PC-9 (cell line): Measurements from ENCODE around the gene FAM120C. TPM values are rescaled to one million over a fixed set of nuclear protein-coding genes. Genes with fewer than 3 reads are reported as not detected.
A peak's percentile ranks its signal among the peaks of the same experiment; 100 is the strongest.

Experiments used
- BruUV-seq: library from RNA; stranded (reverse); fragments of 400-500 nt; replicated peaks from 2 replicates; lab custom pipeline; 2021; lab: Mats Ljungman, UMichigan
- CTCF ChIA-PET: fragments of 300-600 bp; sonication (Branson Sonifier 250); formaldehyde crosslinking; loops from one replicate; lab custom pipeline; 2022; ENCODE audit warnings: antibody characterized with exemption; lab: Charles Lee
- POLR2A ChIA-PET: fragments of 300-600 bp; sonication (Branson Sonifier 250); formaldehyde crosslinking; loops from one replicate; lab custom pipeline; 2022; ENCODE audit warnings: antibody characterized with exemption; ENCODE audit not compliant: unreplicated experiment; lab: Charles Lee
- DNase-seq, 2 experiments: peaks; one replicate each; pipeline versions ENCODE4 v3.0.0 to v3.0.0-alpha.2; 2015 to 2022; ENCODE audit warnings: mixed read lengths in 1 of 2
- H2AFZ ChIP-seq: fragments of 200-600 bp; sonication (generic); 2 replicates; pipeline ENCODE4 v1.8.1; 2017; ENCODE audit warnings: antibody characterized with exemption
- H3F3A ChIP-seq: fragments of 200-600 bp; sonication (generic); 2 replicates; pipeline ENCODE4 v1.8.1; 2017; ENCODE audit warnings: antibody characterized with exemption, mild to moderate bottlenecking, low read depth; ENCODE audit not compliant: insufficient read depth
- H3K27ac ChIP-seq: fragments of 200-600 bp; sonication (generic); 2 replicates; pipeline ENCODE4 v1.6.1; 2016; ENCODE audit warnings: mixed run types
- H3K27me3 ChIP-seq: fragments of 200-600 bp; sonication (generic); 2 replicates; pipeline ENCODE4 v1.6.1; 2016; ENCODE audit warnings: low read depth, mixed run types; ENCODE audit not compliant: insufficient read depth
- H3K36me3 ChIP-seq: fragments of 200-600 bp; sonication (generic); 2 replicates; pipeline ENCODE4 v1.6.1; 2016; ENCODE audit warnings: low read depth, mixed run types
- H3K4me1 ChIP-seq: fragments of 200-600 bp; sonication (generic); replicated peaks from 2 replicates; pipeline ENCODE4 v1.6.1; 2016; ENCODE audit warnings: mixed run types; ENCODE audit not compliant: insufficient read depth
- H3K4me2 ChIP-seq: fragments of 200-600 bp; sonication (generic); 2 replicates; pipeline ENCODE4 v1.6.1; 2017; ENCODE audit warnings: mixed run types
- H3K4me3 ChIP-seq: fragments of 200-600 bp; sonication (generic); 2 replicates; pipeline ENCODE4 v1.6.1; 2016; ENCODE audit warnings: mixed run types
- H3K79me2 ChIP-seq: fragments of 200-600 bp; sonication (generic); 2 replicates; pipeline ENCODE4 v1.6.1; 2017; ENCODE audit warnings: low read depth, mixed run types
- H3K9me2 ChIP-seq: fragments of 200-600 bp; sonication (generic); 2 replicates; pipeline ENCODE4 v1.8.1; 2017; ENCODE audit warnings: mild to moderate bottlenecking; ENCODE audit not compliant: insufficient read depth
- H3K9me3 ChIP-seq: fragments of 200-600 bp; sonication (generic); 2 replicates; pipeline ENCODE4 v1.8.1; 2016; ENCODE audit warnings: low read depth; ENCODE audit not compliant: insufficient read depth
- H4K20me1 ChIP-seq: fragments of 200-600 bp; sonication (generic); 2 replicates; pipeline ENCODE4 v1.8.1; 2017; ENCODE audit not compliant: insufficient read depth
- EZH2 ChIP-seq: fragments of 200-600 bp; sonication (generic); IDR thresholded peaks from 2 replicates; pipeline ENCODE4 v1.8.0; 2017; ENCODE audit warnings: antibody characterized with exemption, low read depth
- intact Hi-C: fragments of 100-400 bp; cut with micrococcal nuclease; formaldehyde crosslinking; loops from one replicate; pipeline ENCODE4 v1.10.0; 2022; ENCODE audit not compliant: unreplicated experiment
- total RNA-seq: library from RNA; stranded (reverse); gene quantifications from 2 replicates; pipeline ENCODE4 v1.2.3, GENCODE V29; 2021
- TF ChIP-seq, protein P1 (sequence below): fragments of 200-600 bp; sonication (generic); conservative IDR thresholded peaks from 2 replicates; pipeline ENCODE4 v1.6.1; 2017; ENCODE audit warnings: mixed run types, antibody characterized with exemption, mild to moderate bottlenecking, moderate library complexity

The FAM120C gene
- total RNA-seq, 1 experiment from 2014 or later: 21.6 TPM

GRCh38 chrX:54048412-54048811 is 134.6 kb downstream of the FAM120C start:
- no peak for DNase-seq
- intact Hi-C loops: no loop called here
- TF ChIP-seq EZH2: no peak
- TF ChIP-seq, protein P1, sequence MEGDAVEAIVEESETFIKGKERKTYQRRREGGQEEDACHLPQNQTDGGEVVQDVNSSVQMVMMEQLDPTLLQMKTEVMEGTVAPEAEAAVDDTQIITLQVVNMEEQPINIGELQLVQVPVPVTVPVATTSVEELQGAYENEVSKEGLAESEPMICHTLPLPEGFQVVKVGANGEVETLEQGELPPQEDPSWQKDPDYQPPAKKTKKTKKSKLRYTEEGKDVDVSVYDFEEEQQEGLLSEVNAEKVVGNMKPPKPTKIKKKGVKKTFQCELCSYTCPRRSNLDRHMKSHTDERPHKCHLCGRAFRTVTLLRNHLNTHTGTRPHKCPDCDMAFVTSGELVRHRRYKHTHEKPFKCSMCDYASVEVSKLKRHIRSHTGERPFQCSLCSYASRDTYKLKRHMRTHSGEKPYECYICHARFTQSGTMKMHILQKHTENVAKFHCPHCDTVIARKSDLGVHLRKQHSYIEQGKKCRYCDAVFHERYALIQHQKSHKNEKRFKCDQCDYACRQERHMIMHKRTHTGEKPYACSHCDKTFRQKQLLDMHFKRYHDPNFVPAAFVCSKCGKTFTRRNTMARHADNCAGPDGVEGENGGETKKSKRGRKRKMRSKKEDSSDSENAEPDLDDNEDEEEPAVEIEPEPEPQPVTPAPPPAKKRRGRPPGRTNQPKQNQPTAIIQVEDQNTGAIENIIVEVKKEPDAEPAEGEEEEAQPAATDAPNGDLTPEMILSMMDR: no peak
- ChIA-PET POLR2A (no interaction called here), CTCF (no interaction called here)
- no TSS peak for BruUV-seq
- Histone ChIP-seq H3K27ac (no peak overlapping the region), H3F3A (peaks cover 5% of the 10 kb centered on the region; the same call in 1 of the 2 replicates), H3K4me2 (no peak overlapping the region), H3K36me3 (no peaks in the 10 kb centered on the region), H4K20me1 (no peaks in the 10 kb centered on the region), H3K4me1 (peaks cover 17% of the 10 kb centered on the region), H3K79me2 (peaks cover 3% of the 10 kb centered on the region; the same call in 1 of the 2 replicates), H3K9me2 (no peaks in the 10 kb centered on the region), H3K27me3 (no peaks in the 10 kb centered on the region), H2AFZ (no peak overlapping the region), H3K9me3 (no peaks in the 10 kb centered on the region), H3K4me3 (no peak overlapping the region)

GRCh38 chrX:54045563-54046228 is 137.4 kb downstream of the FAM120C start:
- no peaks in the 10 kb centered on the region for H3K9me2 ChIP-seq
- no peak for DNase-seq
- H3F3A ChIP-seq: peaks cover 5% of the 10 kb centered on the region; the same call in 1 of the 2 replicates
- ChIA-PET POLR2A (no interaction called here), CTCF (no interaction called here)
- peak overlapping the region; percentile 62; the same call in 1 of the 2 replicates for H3K4me3 ChIP-seq
- no peak for TF ChIP-seq EZH2
- TF ChIP-seq, protein P1: no peak
- no peaks in the 10 kb centered on the region for H3K36me3 ChIP-seq
- H3K9me3 ChIP-seq: no peaks in the 10 kb centered on the region
- H3K4me2 ChIP-seq: peak overlapping the region; percentile 92
- peak overlapping the region; percentile 98 for H3K27ac ChIP-seq
- peaks cover 19% of the 10 kb centered on the region for H3K79me2 ChIP-seq
- no peaks in the 10 kb centered on the region for H3K27me3 ChIP-seq
- intact Hi-C loops: no loop called here
- H4K20me1 ChIP-seq: no peaks in the 10 kb centered on the region
- peaks cover 17% of the 10 kb centered on the region for H3K4me1 ChIP-seq
- no TSS peak for BruUV-seq
- H2AFZ ChIP-seq: no peak overlapping the region

DNA sequence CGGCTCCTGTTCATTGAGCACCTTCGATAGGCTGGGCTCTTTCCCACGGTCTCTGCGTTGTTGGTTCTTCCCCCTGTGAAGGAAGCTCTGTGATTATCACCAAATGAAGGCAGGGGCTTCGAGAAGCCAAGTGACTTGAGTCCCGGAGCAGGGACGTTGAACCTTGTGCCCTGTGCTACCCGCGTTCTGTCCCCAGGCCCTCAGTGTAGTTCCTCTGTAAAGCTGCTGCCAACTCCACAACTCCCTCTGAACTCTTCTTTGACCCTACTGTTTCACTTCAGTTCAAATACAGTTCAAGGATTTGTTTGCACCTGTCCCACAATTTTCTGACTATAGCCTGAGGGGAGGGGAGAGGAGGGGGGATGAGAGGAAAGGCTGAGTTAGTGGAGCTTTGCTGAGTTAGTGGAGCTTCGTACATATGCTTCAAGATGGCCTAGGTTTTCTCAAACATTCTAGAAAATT is 138.1 kb downstream of the FAM120C start:
- H3K4me3 ChIP-seq: peak overlapping the region; percentile 62
- intact Hi-C loops: loop anchor here (1.0 to 5.0 kb wide), 4 partner anchors 138 to 594 kb away; partner anchors contain the start of genes FAM120C and TSR2
- POLR2A ChIA-PET: no interaction called here
- H3K9me2 ChIP-seq: no peaks in the 10 kb centered on the region
- H3K79me2 ChIP-seq: peaks cover 19% of the 10 kb centered on the region
- CTCF ChIA-PET: interaction anchor here (0.6 kb wide), 1 partner anchor 112 kb away, joined by 14 read pairs; no protein-coding TSS in a partner anchor
- H3K9me3 ChIP-seq: no peaks in the 10 kb centered on the region
- BruUV-seq: TSS peak; percentile 91
- H3K4me1 ChIP-seq: peaks cover 17% of the 10 kb centered on the region
- no peaks in the 10 kb centered on the region; the same call in 1 of the 2 replicates for H3K36me3 ChIP-seq
- no peak for TF ChIP-seq EZH2
- TF ChIP-seq, protein P1: no peak
- peak overlapping the region; percentile 98 for H3K27ac ChIP-seq
- peak overlapping the region; percentile 97 for H2AFZ ChIP-seq
- H3K27me3 ChIP-seq: no peaks in the 10 kb centered on the region
- H4K20me1 ChIP-seq: no peaks in the 10 kb centered on the region
- peak overlapping the region; percentile 92 for H3K4me2 ChIP-seq
- H3F3A ChIP-seq: peaks cover 5% of the 10 kb centered on the region; the same call in 1 of the 2 replicates
- no peak for DNase-seq
